HEK293 (cell line): Measurements from ENCODE around the gene UBXN4.

Experiments used
- CTCF ChIA-PET: fragments of 350-600 bp; formaldehyde crosslinking; extraction: SDS; loops from one replicate; lab custom pipeline; 2021; ENCODE audit warnings: antibody characterized with exemption; lab: Yijun Ruan, JAX
- POLR2A ChIA-PET: fragments of 300-600 bp; formaldehyde crosslinking; extraction: SDS; loops from one replicate; lab custom pipeline; 2020; ENCODE audit warnings: antibody characterized with exemption, inconsistent platforms; lab: Yijun Ruan, JAX
- H3K27ac ChIP-seq: fragments of 200-500 bp; sonication (Bioruptor generic); 2 replicates; pipeline ENCODE4 v1.5.1; 2014; ENCODE audit warnings: low read depth, low read length, control low read depth, inconsistent platforms; ENCODE audit errors: extremely low read depth
- H3K36me3 ChIP-seq, 2 experiments: fragments of 200-500 bp in 1 of 2; sonication (Bioruptor generic) in 1 of 2; 1 replicate in 1 of 2; 2 replicates in 1 of 2; pipeline ENCODE4 v1.5.1; 2014 to 2017; ENCODE audit warnings: inconsistent platforms in 2 of 2, low read length in 2 of 2; ENCODE audit not compliant: control insufficient read depth in 2 of 2, insufficient read depth in 1 of 2
- H3K4me1 ChIP-seq: fragments of 200-500 bp; sonication (Bioruptor generic); 2 replicates; pipeline ENCODE4 v1.5.1; 2014; ENCODE audit warnings: mild to moderate bottlenecking, low read length, inconsistent platforms; ENCODE audit not compliant: control insufficient read depth, insufficient read depth
- H3K4me3 ChIP-seq: 2 replicates; pipeline ENCODE4 v1.5.1; 2011; ENCODE audit warnings: low read depth, mild to moderate bottlenecking, control low read depth, low read length, moderate library complexity
- H3K9me3 ChIP-seq: fragments of 200-500 bp; sonication (Bioruptor generic); 2 replicates; pipeline ENCODE4 v1.5.1; 2014; ENCODE audit warnings: low read depth, low read length, inconsistent platforms; ENCODE audit not compliant: control insufficient read depth, insufficient read depth
- GLI4 ChIP-seq: fragments of 450-650 bp; formaldehyde crosslinking; IDR thresholded peaks from 2 replicates; pipeline ENCODE4 v1.5.1; 2016; ENCODE audit warnings: missing biosample characterization, missing genetic modification characterization
- OSR2 ChIP-seq: fragments of 450-650 bp; formaldehyde crosslinking; IDR thresholded peaks from 2 replicates; pipeline ENCODE4 v1.5.1; 2016; ENCODE audit warnings: missing biosample characterization, missing genetic modification characterization
- REPIN1 ChIP-seq: fragments of 450-650 bp; formaldehyde crosslinking; IDR thresholded peaks from 2 replicates; pipeline ENCODE4 v1.5.1; 2017; ENCODE audit warnings: missing biosample characterization, missing genetic modification characterization, low read depth
- ZFP69B ChIP-seq: fragments of 450-650 bp; formaldehyde crosslinking; IDR thresholded peaks from 2 replicates; pipeline ENCODE4 v1.5.1; 2016; ENCODE audit warnings: missing biosample characterization, missing genetic modification characterization
- ZIC2 ChIP-seq: fragments of 450-650 bp; formaldehyde crosslinking; IDR thresholded peaks from 2 replicates; pipeline ENCODE4 v1.5.1; 2016; ENCODE audit warnings: missing biosample characterization, missing genetic modification characterization
- ZNF10 ChIP-seq: fragments of 450-650 bp; formaldehyde crosslinking; IDR thresholded peaks from 2 replicates; pipeline ENCODE4 v1.5.1; 2017; ENCODE audit warnings: missing biosample characterization, missing genetic modification characterization
- ZNF132 ChIP-seq: fragments of 450-650 bp; formaldehyde crosslinking; IDR thresholded peaks from 2 replicates; pipeline ENCODE4 v1.5.1; 2017; ENCODE audit warnings: missing biosample characterization, missing genetic modification characterization, borderline replicate concordance
- ZNF223 ChIP-seq: fragments of 450-650 bp; formaldehyde crosslinking; IDR thresholded peaks from 2 replicates; pipeline ENCODE4 v1.5.1; 2016; ENCODE audit warnings: missing biosample characterization, missing genetic modification characterization
- ZNF239 ChIP-seq: fragments of 450-650 bp; formaldehyde crosslinking; IDR thresholded peaks from 2 replicates; pipeline ENCODE4 v1.5.1; 2016; ENCODE audit warnings: missing biosample characterization, missing genetic modification characterization
- ZNF266 ChIP-seq: fragments of 450-650 bp; formaldehyde crosslinking; IDR thresholded peaks from 2 replicates; pipeline ENCODE4 v1.5.1; 2016; ENCODE audit warnings: missing biosample characterization, missing genetic modification characterization, low read depth
- ZNF274 ChIP-seq, 2 experiments: fragments of 200-500 bp in 1 of 2; fragments of 450-650 bp in 1 of 2; sonication (Bioruptor generic) in 1 of 2; formaldehyde crosslinking in 1 of 2; IDR thresholded peaks; 2 replicates each; pipeline versions ENCODE4 v1.5.1 to v1.6.1; 2014 to 2016; ENCODE audit warnings: borderline replicate concordance in 1 of 2, inconsistent platforms in 1 of 2, low read length in 1 of 2, missing biosample characterization in 1 of 2, missing genetic modification characterization in 1 of 2
- ZNF626 ChIP-seq: fragments of 450-650 bp; sonication (Bioruptor Pico); formaldehyde crosslinking; IDR thresholded peaks from 2 replicates; pipeline ENCODE4 v1.5.1; 2018; ENCODE audit warnings: missing biosample characterization, missing genetic modification characterization, inconsistent platforms
- ZNF777 ChIP-seq: fragments of 450-650 bp; formaldehyde crosslinking; IDR thresholded peaks from 2 replicates; pipeline ENCODE4 v1.5.1; 2017; ENCODE audit warnings: missing biosample characterization, missing genetic modification characterization, borderline replicate concordance
- TF ChIP-seq, protein P1 (sequence below): fragments of 450-650 bp; formaldehyde crosslinking; IDR thresholded peaks from 2 replicates; pipeline ENCODE4; 2016; ENCODE audit warnings: missing biosample characterization, missing genetic modification characterization
- TF ChIP-seq, protein P2 (sequence below): fragments of 450-650 bp; formaldehyde crosslinking; IDR thresholded peaks from 2 replicates; pipeline ENCODE4 v1.5.1; 2016; ENCODE audit warnings: missing biosample characterization, missing genetic modification characterization
- TF ChIP-seq, protein P3 (sequence below): fragments of 450-650 bp; formaldehyde crosslinking; IDR thresholded peaks from 2 replicates; pipeline ENCODE4 v1.5.0; 2017; ENCODE audit warnings: missing biosample characterization, missing genetic modification characterization, borderline replicate concordance
- TF ChIP-seq, protein P4 (sequence below): fragments of 450-650 bp; formaldehyde crosslinking; IDR thresholded peaks from 2 replicates; pipeline ENCODE4 v1.5.1; 2016; ENCODE audit warnings: missing biosample characterization, missing genetic modification characterization
- TF ChIP-seq, protein P5 (sequence below): fragments of 450-650 bp; formaldehyde crosslinking; IDR thresholded peaks from 2 replicates; pipeline ENCODE4 v1.5.1; 2017; ENCODE audit warnings: missing biosample characterization, missing genetic modification characterization
- TF ChIP-seq, protein P6 (sequence below): fragments of 450-650 bp; formaldehyde crosslinking; IDR thresholded peaks from 2 replicates; pipeline ENCODE4 v1.5.1; 2016; ENCODE audit warnings: missing biosample characterization, missing genetic modification characterization
- TF ChIP-seq, protein P7 (sequence below): fragments of 450-650 bp; formaldehyde crosslinking; IDR thresholded peaks from 2 replicates; pipeline ENCODE4 v1.5.1; 2016; ENCODE audit warnings: missing biosample characterization, missing genetic modification characterization

Gene UBXN4

DNA sequence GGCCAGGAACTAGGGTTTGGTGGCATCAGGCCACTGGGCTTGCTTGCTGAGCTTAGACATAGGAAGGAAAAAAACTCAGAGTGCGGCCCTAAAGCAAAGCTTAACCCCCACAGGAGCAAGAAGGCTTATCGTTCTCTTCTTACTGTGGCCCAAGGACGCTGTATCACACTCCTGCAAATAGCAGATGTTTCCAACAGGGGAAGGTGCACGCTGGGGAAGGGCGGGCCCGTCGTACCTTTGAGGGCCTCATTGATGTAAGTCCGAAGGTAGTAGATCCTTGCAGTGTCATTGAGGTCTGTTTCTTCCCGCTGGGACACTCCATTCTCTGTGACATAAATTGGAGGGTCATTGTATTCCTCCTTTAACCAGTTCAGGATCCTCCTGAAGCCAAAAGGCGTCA, 48.8 kb downstream of the UBXN4 start:
- CTCF ChIA-PET = no interaction called here
- H3K36me3 ChIP-seq = peaks cover 4 to 19% of the 10 kb centered on the region in 2 experiments; a peak in 2 of 3 replicates
- TF ChIP-seq ZFP69B (tag by site-specific recombination) (no peak), ZNF223 (tag by site-specific recombination) (no peak), ZNF777 (tag by site-specific recombination) (no peak), ZNF132 (tag by site-specific recombination) (no peak), REPIN1 (no peak), OSR2 (tag by site-specific recombination) (no peak), ZNF274 (IDR thresholded peaks at IDR 0.05; ENCODE audit: low read length) (no peak), ZNF274 (tag by site-specific recombination; IDR thresholded peaks at IDR 0.05; ENCODE audit: borderline replicate concordance) (no peak), ZIC2 (tag by site-specific recombination) (no peak), ZNF10 (no peak), ZNF239 (tag by site-specific recombination) (no peak), ZNF626 (no peak), ZNF266 (tag by site-specific recombination) (no peak), GLI4 (tag by site-specific recombination) (no peak)
- TF ChIP-seq, protein P1, sequence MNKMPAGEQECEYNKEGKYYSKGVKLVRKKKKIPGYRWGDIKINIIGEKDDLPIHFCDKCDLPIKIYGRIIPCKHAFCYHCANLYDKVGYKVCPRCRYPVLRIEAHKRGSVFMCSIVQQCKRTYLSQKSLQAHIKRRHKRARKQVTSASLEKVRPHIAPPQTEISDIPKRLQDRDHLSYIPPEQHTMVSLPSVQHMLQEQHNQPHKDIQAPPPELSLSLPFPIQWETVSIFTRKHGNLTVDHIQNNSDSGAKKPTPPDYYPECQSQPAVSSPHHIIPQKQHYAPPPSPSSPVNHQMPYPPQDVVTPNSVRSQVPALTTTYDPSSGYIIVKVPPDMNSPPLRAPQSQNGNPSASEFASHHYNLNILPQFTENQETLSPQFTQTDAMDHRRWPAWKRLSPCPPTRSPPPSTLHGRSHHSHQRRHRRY = no peak
- TF ChIP-seq, protein P2, sequence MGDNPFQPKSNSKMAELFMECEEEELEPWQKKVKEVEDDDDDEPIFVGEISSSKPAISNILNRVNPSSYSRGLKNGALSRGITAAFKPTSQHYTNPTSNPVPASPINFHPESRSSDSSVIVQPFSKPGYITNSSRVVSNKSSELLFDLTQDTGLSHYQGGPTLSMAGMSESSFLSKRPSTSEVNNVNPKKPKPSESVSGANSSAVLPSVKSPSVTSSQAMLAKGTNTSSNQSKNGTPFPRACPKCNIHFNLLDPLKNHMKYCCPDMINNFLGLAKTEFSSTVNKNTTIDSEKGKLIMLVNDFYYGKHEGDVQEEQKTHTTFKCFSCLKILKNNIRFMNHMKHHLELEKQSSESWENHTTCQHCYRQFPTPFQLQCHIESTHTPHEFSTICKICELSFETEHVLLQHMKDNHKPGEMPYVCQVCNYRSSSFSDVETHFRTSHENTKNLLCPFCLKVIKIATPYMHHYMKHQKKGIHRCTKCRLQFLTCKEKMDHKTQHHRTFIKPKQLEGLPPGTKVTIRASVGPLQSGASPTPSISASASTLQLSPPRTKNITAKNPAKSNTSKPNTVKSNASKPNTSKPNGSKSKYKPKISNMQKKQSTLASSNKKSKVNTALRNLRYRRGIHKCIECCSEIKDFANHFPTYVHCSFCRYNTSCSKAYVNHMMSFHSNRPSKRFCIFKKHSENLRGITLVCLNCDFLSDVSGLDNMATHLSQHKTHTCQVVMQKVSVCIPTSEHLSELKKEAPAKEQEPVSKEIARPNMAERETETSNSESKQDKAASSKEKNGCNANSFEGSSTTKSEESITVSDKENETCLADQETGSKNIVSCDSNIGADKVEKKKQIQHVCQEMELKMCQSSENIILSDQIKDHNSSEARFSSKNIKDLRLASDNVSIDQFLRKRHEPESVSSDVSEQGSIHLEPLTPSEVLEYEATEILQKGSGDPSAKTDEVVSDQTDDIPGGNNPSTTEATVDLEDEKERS (tag by site-specific recombination) = no peak
- TF ChIP-seq, protein P3, sequence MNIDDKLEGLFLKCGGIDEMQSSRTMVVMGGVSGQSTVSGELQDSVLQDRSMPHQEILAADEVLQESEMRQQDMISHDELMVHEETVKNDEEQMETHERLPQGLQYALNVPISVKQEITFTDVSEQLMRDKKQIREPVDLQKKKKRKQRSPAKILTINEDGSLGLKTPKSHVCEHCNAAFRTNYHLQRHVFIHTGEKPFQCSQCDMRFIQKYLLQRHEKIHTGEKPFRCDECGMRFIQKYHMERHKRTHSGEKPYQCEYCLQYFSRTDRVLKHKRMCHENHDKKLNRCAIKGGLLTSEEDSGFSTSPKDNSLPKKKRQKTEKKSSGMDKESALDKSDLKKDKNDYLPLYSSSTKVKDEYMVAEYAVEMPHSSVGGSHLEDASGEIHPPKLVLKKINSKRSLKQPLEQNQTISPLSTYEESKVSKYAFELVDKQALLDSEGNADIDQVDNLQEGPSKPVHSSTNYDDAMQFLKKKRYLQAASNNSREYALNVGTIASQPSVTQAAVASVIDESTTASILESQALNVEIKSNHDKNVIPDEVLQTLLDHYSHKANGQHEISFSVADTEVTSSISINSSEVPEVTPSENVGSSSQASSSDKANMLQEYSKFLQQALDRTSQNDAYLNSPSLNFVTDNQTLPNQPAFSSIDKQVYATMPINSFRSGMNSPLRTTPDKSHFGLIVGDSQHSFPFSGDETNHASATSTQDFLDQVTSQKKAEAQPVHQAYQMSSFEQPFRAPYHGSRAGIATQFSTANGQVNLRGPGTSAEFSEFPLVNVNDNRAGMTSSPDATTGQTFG (tag by site-specific recombination) = no peak
- TF ChIP-seq, protein P4, sequence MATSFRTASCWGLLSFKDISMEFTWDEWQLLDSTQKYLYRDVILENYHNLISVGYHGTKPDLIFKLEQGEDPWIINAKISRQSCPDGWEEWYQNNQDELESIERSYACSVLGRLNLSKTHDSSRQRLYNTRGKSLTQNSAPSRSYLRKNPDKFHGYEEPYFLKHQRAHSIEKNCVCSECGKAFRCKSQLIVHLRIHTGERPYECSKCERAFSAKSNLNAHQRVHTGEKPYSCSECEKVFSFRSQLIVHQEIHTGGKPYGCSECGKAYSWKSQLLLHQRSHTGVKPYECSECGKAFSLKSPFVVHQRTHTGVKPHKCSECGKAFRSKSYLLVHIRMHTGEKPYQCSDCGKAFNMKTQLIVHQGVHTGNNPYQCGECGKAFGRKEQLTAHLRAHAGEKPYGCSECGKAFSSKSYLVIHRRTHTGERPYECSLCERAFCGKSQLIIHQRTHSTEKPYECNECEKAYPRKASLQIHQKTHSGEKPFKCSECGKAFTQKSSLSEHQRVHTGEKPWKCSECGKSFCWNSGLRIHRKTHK = no peak
- TF ChIP-seq, protein P5, sequence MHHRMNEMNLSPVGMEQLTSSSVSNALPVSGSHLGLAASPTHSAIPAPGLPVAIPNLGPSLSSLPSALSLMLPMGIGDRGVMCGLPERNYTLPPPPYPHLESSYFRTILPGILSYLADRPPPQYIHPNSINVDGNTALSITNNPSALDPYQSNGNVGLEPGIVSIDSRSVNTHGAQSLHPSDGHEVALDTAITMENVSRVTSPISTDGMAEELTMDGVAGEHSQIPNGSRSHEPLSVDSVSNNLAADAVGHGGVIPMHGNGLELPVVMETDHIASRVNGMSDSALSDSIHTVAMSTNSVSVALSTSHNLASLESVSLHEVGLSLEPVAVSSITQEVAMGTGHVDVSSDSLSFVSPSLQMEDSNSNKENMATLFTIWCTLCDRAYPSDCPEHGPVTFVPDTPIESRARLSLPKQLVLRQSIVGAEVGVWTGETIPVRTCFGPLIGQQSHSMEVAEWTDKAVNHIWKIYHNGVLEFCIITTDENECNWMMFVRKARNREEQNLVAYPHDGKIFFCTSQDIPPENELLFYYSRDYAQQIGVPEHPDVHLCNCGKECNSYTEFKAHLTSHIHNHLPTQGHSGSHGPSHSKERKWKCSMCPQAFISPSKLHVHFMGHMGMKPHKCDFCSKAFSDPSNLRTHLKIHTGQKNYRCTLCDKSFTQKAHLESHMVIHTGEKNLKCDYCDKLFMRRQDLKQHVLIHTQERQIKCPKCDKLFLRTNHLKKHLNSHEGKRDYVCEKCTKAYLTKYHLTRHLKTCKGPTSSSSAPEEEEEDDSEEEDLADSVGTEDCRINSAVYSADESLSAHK (tag by site-specific recombination) = no peak
- TF ChIP-seq, protein P6, sequence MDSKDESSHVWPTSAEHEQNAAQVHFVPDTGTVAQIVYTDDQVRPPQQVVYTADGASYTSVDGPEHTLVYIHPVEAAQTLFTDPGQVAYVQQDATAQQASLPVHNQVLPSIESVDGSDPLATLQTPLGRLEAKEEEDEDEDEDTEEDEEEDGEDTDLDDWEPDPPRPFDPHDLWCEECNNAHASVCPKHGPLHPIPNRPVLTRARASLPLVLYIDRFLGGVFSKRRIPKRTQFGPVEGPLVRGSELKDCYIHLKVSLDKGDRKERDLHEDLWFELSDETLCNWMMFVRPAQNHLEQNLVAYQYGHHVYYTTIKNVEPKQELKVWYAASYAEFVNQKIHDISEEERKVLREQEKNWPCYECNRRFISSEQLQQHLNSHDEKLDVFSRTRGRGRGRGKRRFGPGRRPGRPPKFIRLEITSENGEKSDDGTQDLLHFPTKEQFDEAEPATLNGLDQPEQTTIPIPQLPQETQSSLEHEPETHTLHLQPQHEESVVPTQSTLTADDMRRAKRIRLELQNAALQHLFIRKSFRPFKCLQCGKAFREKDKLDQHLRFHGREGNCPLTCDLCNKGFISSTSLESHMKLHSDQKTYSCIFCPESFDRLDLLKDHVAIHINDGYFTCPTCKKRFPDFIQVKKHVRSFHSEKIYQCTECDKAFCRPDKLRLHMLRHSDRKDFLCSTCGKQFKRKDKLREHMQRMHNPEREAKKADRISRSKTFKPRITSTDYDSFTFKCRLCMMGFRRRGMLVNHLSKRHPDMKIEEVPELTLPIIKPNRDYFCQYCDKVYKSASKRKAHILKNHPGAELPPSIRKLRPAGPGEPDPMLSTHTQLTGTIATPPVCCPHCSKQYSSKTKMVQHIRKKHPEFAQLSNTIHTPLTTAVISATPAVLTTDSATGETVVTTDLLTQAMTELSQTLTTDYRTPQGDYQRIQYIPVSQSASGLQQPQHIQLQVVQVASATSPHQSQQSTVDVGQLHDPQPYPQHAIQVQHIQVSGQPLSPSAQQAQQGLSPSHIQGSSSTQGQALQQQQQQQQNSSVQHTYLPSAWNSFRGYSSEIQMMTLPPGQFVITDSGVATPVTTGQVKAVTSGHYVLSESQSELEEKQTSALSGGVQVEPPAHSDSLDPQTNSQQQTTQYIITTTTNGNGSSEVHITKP (tag by site-specific recombination) = no peak
- TF ChIP-seq, protein P7, sequence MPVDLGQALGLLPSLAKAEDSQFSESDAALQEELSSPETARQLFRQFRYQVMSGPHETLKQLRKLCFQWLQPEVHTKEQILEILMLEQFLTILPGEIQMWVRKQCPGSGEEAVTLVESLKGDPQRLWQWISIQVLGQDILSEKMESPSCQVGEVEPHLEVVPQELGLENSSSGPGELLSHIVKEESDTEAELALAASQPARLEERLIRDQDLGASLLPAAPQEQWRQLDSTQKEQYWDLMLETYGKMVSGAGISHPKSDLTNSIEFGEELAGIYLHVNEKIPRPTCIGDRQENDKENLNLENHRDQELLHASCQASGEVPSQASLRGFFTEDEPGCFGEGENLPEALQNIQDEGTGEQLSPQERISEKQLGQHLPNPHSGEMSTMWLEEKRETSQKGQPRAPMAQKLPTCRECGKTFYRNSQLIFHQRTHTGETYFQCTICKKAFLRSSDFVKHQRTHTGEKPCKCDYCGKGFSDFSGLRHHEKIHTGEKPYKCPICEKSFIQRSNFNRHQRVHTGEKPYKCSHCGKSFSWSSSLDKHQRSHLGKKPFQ (tag by site-specific recombination) = no peak
- TF ChIP-seq, all 188 proteins: peak for 0
- no peaks in the 10 kb centered on the region for H3K4me1 ChIP-seq
- H3K4me3 ChIP-seq = no peak overlapping the region
- POLR2A ChIA-PET = no interaction called here
- H3K9me3 ChIP-seq = no peaks in the 10 kb centered on the region
- H3K27ac ChIP-seq = no peak overlapping the region
